DMS53 treated with DMSO at 0.1 percent for 48 hours (cell line): Measurements from ENCODE around the gene OBSCN.
"Not testable (repeated sequence)": the region's sequence is repeated elsewhere in the genome, so short reads cannot be mapped to it uniquely, and the experiment has no call there.

Experiments
- DNase-seq: peaks from one replicate; lab custom pipeline; 2025; ENCODE audit not compliant: unreplicated experiment; lab: John Stamatoyannopoulos, UW

OBSCN gene

GRCh38 chr1:228225165-228225710 is 17.4 kb downstream of the OBSCN start:
- no peak for DNase-seq

- DNase-seq: no peak
Observed at GRCh38 chr1:228225740-228226139, 17.9 kb downstream of the OBSCN start.

GRCh38 chr1:228226141-228226874 is 18.5 kb downstream of the OBSCN start:
- DNase-seq: no peak

DNA sequence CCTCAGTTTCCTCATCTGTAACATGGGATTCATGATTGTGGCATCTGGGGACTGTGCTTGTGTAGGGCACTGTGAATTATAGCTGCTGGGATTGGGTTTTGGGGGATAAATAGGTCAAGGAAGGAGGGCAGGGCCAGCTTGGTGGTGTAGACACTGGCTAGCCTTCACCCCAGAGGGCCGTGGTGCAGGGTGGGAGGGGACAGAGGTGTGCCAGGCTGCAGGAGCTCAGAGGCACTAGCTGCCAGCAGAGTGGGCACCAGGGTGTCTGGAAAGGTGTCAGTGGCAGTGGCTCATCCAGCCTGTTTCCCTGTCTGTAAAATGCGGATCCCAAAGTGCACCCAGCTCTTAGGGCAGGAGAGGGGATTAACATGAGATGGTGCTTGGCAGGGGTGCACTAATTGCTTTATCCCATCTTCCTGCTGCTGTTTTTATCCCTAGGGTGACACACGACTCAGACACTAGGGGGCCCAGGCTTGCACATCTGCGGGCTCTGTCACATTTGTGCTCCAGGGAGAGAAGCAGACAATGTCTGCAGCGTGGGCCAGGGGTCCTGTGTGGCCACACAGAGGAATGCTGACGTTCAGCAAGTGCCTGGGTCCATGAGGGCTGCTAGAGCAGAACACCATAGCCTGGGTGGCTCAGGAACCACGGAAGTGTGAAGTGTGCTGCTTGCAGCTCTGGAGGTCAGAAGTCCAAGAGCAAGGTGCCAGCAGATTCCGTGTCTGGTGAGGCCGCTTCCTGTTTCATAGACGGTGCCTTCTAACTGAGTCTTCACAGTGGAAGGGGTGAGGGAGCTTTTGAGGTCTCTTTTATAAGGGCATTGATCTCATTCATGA is 19.3 kb downstream of the OBSCN start:
- DNase-seq: no peak

GRCh38 chr1:228228147-228228546 is 20.3 kb downstream of the OBSCN start:
- DNase-seq: not testable (repeated sequence)

DNA sequence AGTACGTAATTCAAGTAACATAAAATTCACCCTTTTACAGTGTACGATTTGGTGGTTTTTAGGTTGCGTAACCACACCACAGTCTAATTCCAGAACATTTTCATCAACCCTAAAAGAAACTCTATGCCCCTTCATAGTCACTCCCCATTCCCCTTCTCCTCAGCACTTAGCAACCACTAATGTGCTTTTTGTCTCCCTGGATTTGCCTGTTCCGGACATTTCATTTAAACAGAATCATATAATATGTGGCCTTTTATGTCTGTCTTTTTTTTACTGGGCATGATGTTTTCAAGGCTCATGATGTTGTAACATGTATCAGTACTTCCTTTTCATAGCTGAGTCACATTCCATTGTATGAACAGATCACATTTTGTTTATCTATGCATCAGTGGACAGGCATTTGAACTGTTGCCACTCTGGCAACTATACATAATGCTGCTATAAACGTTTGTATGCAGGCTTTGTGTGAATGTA is 20.8 kb downstream of the OBSCN start:
- DNase-seq: no peak

GRCh38 chr1:228231189-228231588 is 23.3 kb downstream of the OBSCN start:
- DNase-seq: no peak

DNA sequence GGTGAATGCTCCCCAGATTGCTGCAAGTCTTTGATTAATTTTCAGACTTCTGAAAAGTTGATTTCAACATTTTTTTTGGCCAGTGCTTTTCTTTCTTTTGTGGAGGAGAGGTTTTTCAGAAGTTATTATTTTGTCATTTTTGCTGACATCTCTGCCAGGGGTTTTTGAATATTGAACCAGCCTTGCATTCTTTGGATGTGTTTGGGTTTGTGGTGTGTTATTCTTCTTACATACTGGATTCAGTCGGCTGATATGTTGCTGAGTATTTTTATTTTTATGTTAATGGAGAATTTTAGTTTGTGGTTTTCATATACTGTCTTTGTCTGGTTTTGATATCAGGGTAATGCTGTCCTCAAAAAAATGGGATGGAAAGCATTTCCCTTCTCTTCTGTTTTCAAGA is 25.3 kb downstream of the OBSCN start:
- no peak for DNase-seq

DNA sequence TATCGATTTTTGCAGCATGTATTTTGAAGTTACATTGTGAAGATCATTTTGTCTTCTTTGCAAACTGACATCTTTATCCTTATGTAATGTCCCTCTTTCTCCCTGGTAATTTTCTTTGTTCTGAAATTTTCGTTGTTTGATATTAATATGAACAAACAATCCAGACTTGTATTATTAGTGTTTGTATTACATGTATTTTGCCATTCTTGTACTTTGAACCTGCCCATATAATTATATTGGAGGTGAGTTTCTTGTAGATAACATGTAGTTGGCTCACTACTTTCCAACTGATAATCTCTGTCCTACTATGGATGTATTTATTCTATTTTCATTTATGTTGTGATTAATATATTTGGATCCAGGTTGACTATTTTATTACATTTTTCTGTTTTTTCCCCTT is 27.1 kb downstream of the OBSCN start:
- no peak for DNase-seq

GRCh38 chr1:228236744-228237143 is 28.9 kb downstream of the OBSCN start:
- DNase-seq: peak; percentile 9

- no peak for DNase-seq
Observed at GRCh38 chr1:228238007-228238406, 30.2 kb downstream of the OBSCN start.

GRCh38 chr1:228238461-228238860 is 30.6 kb downstream of the OBSCN start:
- no peak for DNase-seq

- no peak for DNase-seq
Observed at GRCh38 chr1:228240411-228241240, 32.8 kb downstream of the OBSCN start.

GRCh38 chr1:228241259-228241658 is 33.4 kb downstream of the OBSCN start:
- no peak for DNase-seq

- DNase-seq: no peak
Observed at GRCh38 chr1:228242409-228242808, 34.6 kb downstream of the OBSCN start.

DNA sequence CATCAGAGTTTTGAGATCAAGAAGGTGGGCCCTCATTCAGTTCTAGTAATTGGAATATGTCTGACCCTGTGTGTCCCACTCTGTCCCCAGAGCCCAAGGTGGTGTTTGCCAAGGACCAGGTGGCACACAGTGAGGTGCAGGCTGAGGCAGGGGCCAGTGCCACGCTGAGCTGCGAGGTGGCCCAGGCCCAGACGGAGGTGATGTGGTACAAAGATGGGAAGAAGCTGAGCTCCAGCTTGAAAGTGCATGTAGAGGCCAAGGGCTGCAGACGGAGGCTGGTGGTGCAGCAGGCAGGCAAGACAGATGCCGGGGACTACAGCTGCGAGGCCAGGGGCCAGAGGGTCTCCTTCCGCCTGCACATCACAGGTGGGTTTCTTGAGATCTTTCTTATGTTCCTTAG is 35.2 kb downstream of the OBSCN start:
- DNase-seq: no peak

GRCh38 chr1:228243989-228244388 is 36.1 kb downstream of the OBSCN start:
- not testable (repeated sequence) for DNase-seq

- no peak for DNase-seq
Observed at GRCh38 chr1:228245111-228245510, 37.3 kb downstream of the OBSCN start.

- DNase-seq: no peak
Observed at GRCh38 chr1:228246216-228246900, 38.5 kb downstream of the OBSCN start.

GRCh38 chr1:228249513-228250305 is 41.9 kb downstream of the OBSCN start:
- DNase-seq: no peak
